IMR-90 (cell line): ENCODE measurements around the gene LEKR1. TPM values are rescaled to one million over a fixed set of nuclear protein-coding genes. Genes with fewer than 3 reads are reported as not detected.

Source experiments
- ATAC-seq: fragments of 200-7000 bp; cut with Tn5 transposase; 2 replicates; pipeline ENCODE4 v1.9.1; 2020; ENCODE audit warnings: low read depth, mild to moderate bottlenecking, moderate library complexity
- BruUV-seq: library from RNA; stranded (reverse); fragments of 400-500 nt; replicated peaks from 2 replicates; lab custom pipeline; 2021; lab: Mats Ljungman, UMichigan
- CTCF ChIA-PET: fragments of 300-600 bp; formaldehyde crosslinking; extraction: SDS; loops from one replicate; lab custom pipeline; 2021; ENCODE audit warnings: antibody characterized with exemption; lab: Yijun Ruan, JAX
- POLR2A ChIA-PET: fragments of 300-600 bp; sonication (Branson Sonifier 250); formaldehyde crosslinking; loops from one replicate; lab custom pipeline; 2022; ENCODE audit warnings: antibody characterized with exemption; ENCODE audit not compliant: unreplicated experiment; lab: Charles Lee
- DNase-seq: peaks from one replicate; pipeline ENCODE4 v3.0.0; 2013
- H2AFZ ChIP-seq: replicated peaks from 2 replicates; pipeline ENCODE3; 2013; ENCODE audit warnings: low read length, mild to moderate bottlenecking; ENCODE audit not compliant: poor library complexity
- H2AK5ac ChIP-seq: 2 replicates; pipeline ENCODE4 v1.6.1; 2013; ENCODE audit warnings: low read depth, low read length, inconsistent platforms
- H2AK9ac ChIP-seq: replicated peaks from 2 replicates; pipeline ENCODE3; 2013; ENCODE audit warnings: mild to moderate bottlenecking, low read depth, low read length, moderate library complexity; ENCODE audit not compliant: poor library complexity
- H2BK120ac ChIP-seq: 2 replicates; pipeline ENCODE4 v1.6.1; 2013; ENCODE audit warnings: low read depth, low read length, inconsistent platforms
- H2BK15ac ChIP-seq: 3 replicates; pipeline ENCODE4 v1.6.1; 2013; ENCODE audit warnings: low read depth, low read length, inconsistent platforms
- H2BK20ac ChIP-seq: 2 replicates; pipeline ENCODE4 v1.6.1; 2013; ENCODE audit warnings: low read depth, mild to moderate bottlenecking, inconsistent platforms, low read length, moderate library complexity
- H2BK5ac ChIP-seq: 2 replicates; pipeline ENCODE4 v1.6.1; 2013; ENCODE audit warnings: mild to moderate bottlenecking, low read depth, low read length, inconsistent platforms; ENCODE audit not compliant: poor library complexity, severe bottlenecking
- H3K14ac ChIP-seq: replicated peaks from 2 replicates; pipeline ENCODE4 v1.6.1; 2013; ENCODE audit warnings: low read depth, low read length, inconsistent platforms
- H3K18ac ChIP-seq: 2 replicates; pipeline ENCODE4 v1.6.1; 2013; ENCODE audit warnings: low read depth, low read length, control low read depth
- H3K23ac ChIP-seq: 2 replicates; pipeline ENCODE4 v1.6.1; 2013; ENCODE audit warnings: low read depth, low read length, inconsistent platforms
- H3K27ac ChIP-seq: 2 replicates; pipeline ENCODE4 v1.5.1; 2013; ENCODE audit warnings: mild to moderate bottlenecking, control low read depth, low read length; ENCODE audit not compliant: insufficient read depth
- H3K27me3 ChIP-seq: 2 replicates; pipeline ENCODE4 v1.6.1; 2013; ENCODE audit warnings: low read length; ENCODE audit not compliant: control insufficient read depth, insufficient read depth
- H3K36me3 ChIP-seq: 2 replicates; pipeline ENCODE4 v1.6.1; 2013; ENCODE audit warnings: low read length, mixed read lengths; ENCODE audit not compliant: control insufficient read depth, insufficient read depth
- H3K4ac ChIP-seq: 2 replicates; pipeline ENCODE4 v1.6.1; 2013; ENCODE audit warnings: low read depth, low read length, inconsistent platforms
- H3K4me1 ChIP-seq: 2 replicates; pipeline ENCODE4 v1.6.1; 2013; ENCODE audit warnings: low read length, mixed read lengths; ENCODE audit not compliant: control insufficient read depth, insufficient read depth
- H3K4me2 ChIP-seq: 2 replicates; pipeline ENCODE4 v1.6.1; 2013; ENCODE audit warnings: low read depth, mild to moderate bottlenecking, control low read depth, low read length, moderate library complexity
- H3K4me3 ChIP-seq: 2 replicates; pipeline ENCODE4 v1.5.1; 2013; ENCODE audit warnings: low read depth, mild to moderate bottlenecking, control low read depth, low read length, moderate library complexity; ENCODE audit not compliant: insufficient read depth
- H3K56ac ChIP-seq: 2 replicates; pipeline ENCODE4 v1.6.1; 2013; ENCODE audit warnings: low read length, inconsistent platforms; ENCODE audit not compliant: insufficient read depth; ENCODE audit errors: extremely low read depth
- H3K79me1 ChIP-seq, 2 experiments: 2 replicates each; pipeline ENCODE4 v1.6.1; 2013; ENCODE audit warnings: low read length in 2 of 2, inconsistent platforms in 1 of 2, low read depth in 1 of 2
- H3K9ac ChIP-seq: 2 replicates; pipeline ENCODE4 v1.6.1; 2013; ENCODE audit warnings: low read depth, low read length, control low read depth
- H3K9me1 ChIP-seq: 2 replicates; pipeline ENCODE4 v1.6.1; 2013; ENCODE audit warnings: low read length, inconsistent platforms; ENCODE audit not compliant: insufficient read depth
- H3K9me3 ChIP-seq: 2 replicates; pipeline ENCODE4 v1.6.1; 2013; ENCODE audit warnings: low read length; ENCODE audit not compliant: control insufficient read depth, insufficient read depth
- H4K20me1 ChIP-seq: 2 replicates; pipeline ENCODE4 v1.6.1; 2013; ENCODE audit warnings: low read length, inconsistent platforms; ENCODE audit not compliant: insufficient read depth
- H4K5ac ChIP-seq: 2 replicates; pipeline ENCODE4 v1.6.1; 2013; ENCODE audit warnings: mild to moderate bottlenecking, low read depth, low read length, control low read depth
- H4K8ac ChIP-seq, 2 experiments: 2 replicates each; pipeline ENCODE4 v1.6.1; 2013; ENCODE audit warnings: low read depth in 2 of 2, low read length in 2 of 2, control low read depth in 1 of 2, inconsistent platforms in 1 of 2
- H4K91ac ChIP-seq: 2 replicates; pipeline ENCODE4 v1.6.1; 2013; ENCODE audit warnings: low read depth, low read length, inconsistent platforms; ENCODE audit not compliant: insufficient read depth
- BHLHE40 ChIP-seq: fragments of 150-350 bp; IDR thresholded peaks from 2 replicates; pipeline ENCODE4 v1.6.1; 2016; ENCODE audit warnings: mild to moderate bottlenecking, low read depth, low read length
- CEBPB ChIP-seq: IDR thresholded peaks from 2 replicates; pipeline ENCODE4 v1.6.1; 2012; ENCODE audit warnings: low read depth, low read length, improper control_type of control experiment
- CHD1 ChIP-seq: IDR thresholded peaks from 2 replicates; pipeline ENCODE4 v1.6.1; 2012; ENCODE audit warnings: low read depth, low read length, improper control_type of control experiment
- CTCF ChIP-seq: conservative IDR thresholded peaks from 2 replicates; pipeline ENCODE4 v1.5.1; 2012; ENCODE audit warnings: mild to moderate bottlenecking, low read depth, low read length, improper control_type of control experiment
- ELK1 ChIP-seq: fragments of 150-350 bp; IDR thresholded peaks from 2 replicates; pipeline ENCODE4 v1.6.1; 2016; ENCODE audit warnings: low read depth, mild to moderate bottlenecking, low read length, moderate library complexity, borderline replicate concordance
- FOS ChIP-seq: fragments of 150-350 bp; IDR thresholded peaks from 2 replicates; pipeline ENCODE4 v1.6.1; 2016; ENCODE audit warnings: low read depth, low read length
- MAFK ChIP-seq: IDR thresholded peaks from 2 replicates; pipeline ENCODE4 v1.6.1; 2012; ENCODE audit warnings: low read depth, low read length, improper control_type of control experiment
- MAZ ChIP-seq: IDR thresholded peaks from 2 replicates; pipeline ENCODE4 v1.6.1; 2012; ENCODE audit warnings: low read depth, mild to moderate bottlenecking, low read length, improper control_type of control experiment, moderate library complexity, borderline replicate concordance
- MXI1 ChIP-seq: IDR thresholded peaks from 2 replicates; pipeline ENCODE4 v1.6.1; 2012; ENCODE audit warnings: low read depth, mild to moderate bottlenecking, low read length, moderate library complexity, borderline replicate concordance
- NFE2L2 ChIP-seq: fragments of 150-350 bp; IDR thresholded peaks from 2 replicates; pipeline ENCODE4 v1.6.1; 2016; ENCODE audit warnings: low read depth, mild to moderate bottlenecking, low read length
- POLR2A ChIP-seq: IDR thresholded peaks from 2 replicates; pipeline ENCODE4 v1.6.1; 2012; ENCODE audit warnings: mild to moderate bottlenecking, low read depth, low read length
- RAD21 ChIP-seq: IDR thresholded peaks from 2 replicates; pipeline ENCODE4 v1.6.1; 2012; ENCODE audit warnings: low read length, improper control_type of control experiment
- RCOR1 ChIP-seq: IDR thresholded peaks from 2 replicates; pipeline ENCODE4 v1.6.1; 2012; ENCODE audit warnings: mild to moderate bottlenecking, low read length, improper control_type of control experiment; ENCODE audit not compliant: insufficient replicate concordance
- RFX5 ChIP-seq: IDR thresholded peaks from 2 replicates; pipeline ENCODE4 v1.8.0; 2012; ENCODE audit warnings: low read depth, mild to moderate bottlenecking, low read length, moderate library complexity
- SMC3 ChIP-seq: fragments of 150-350 bp; IDR thresholded peaks from 2 replicates; pipeline ENCODE4 v1.6.1; 2016; ENCODE audit warnings: low read depth, mild to moderate bottlenecking, antibody characterized with exemption, low read length, moderate library complexity
- USF2 ChIP-seq: fragments of 150-350 bp; IDR thresholded peaks from 2 replicates; pipeline ENCODE4 v1.6.1; 2017; ENCODE audit warnings: mild to moderate bottlenecking, antibody characterized with exemption, low read length, low read depth
- WGBS, 2 experiments: methylation state at CpG; one replicate each; pipeline versions ENCODE4 v1.1.5 to v1.1.7; 2013; ENCODE audit warnings: missing lambda C conversion rate in 2 of 2; ENCODE audit not compliant: insufficient read length in 1 of 2; ENCODE audit errors: extremely low coverage in 2 of 2; 5-methylcytosine and 5-hydroxymethylcytosine counted together
- dilution Hi-C: fragments of 300-500 bp; cut with HindIII; formaldehyde crosslinking; loops from one replicate; pipeline ENCODE4 v1.14.3; 2018; ENCODE audit warnings: low sequenced_read_pairs; ENCODE audit not compliant: unreplicated experiment
- in situ Hi-C: fragments of 300-500 bp; cut with MboI; formaldehyde crosslinking; loops from 3 replicates; pipeline ENCODE4 v1.14.3; 2019; ENCODE audit warnings: low sequenced_read_pairs, inconsistent platforms, mixed read lengths
- intact Hi-C: fragments of 100-400 bp; cut with micrococcal nuclease; formaldehyde crosslinking; loops from 2 replicates; pipeline ENCODE4 v1.10.0; 2022
- polyA plus RNA-seq, 3 experiments: library from polyadenylated mRNA; depleted of rRNA; stranded (reverse); fragments of >200 nt; gene quantifications; 2 replicates each; pipeline ENCODE4 v1.2.3, GENCODE V29; 2012; ENCODE audit warnings: low replicate concordance in 1 of 3
- total RNA-seq: library from RNA; depleted of rRNA; stranded (reverse); fragments of >200 nt; gene quantifications from 2 replicates; pipeline ENCODE4 v1.2.3, GENCODE V29; 2012

The LEKR1 gene
- total and polyA plus RNA-seq, 2 of the 4 experiments (the other 2 are of a cell fraction) = 0.19 to 0.36 TPM

- dilution Hi-C loops = no loop called here
These were observed 235.1 kb downstream of the LEKR1 start for GRCh38 chr3:157061265-157061664.

More at GRCh38 chr3:157061265-157061664, 235.1 kb downstream of the LEKR1 start:
- Histone ChIP-seq H2BK15ac (no peak overlapping the region), H3K27ac (no peak overlapping the region), H3K79me1 (no peaks in the 10 kb centered on the region), H3K9me3 (no peaks in the 10 kb centered on the region), H3K9ac (no peak overlapping the region), H3K14ac (no peak overlapping the region), H3K4ac (no peak overlapping the region), H4K91ac (no peak overlapping the region), H2BK120ac (no peak overlapping the region), H2AFZ (no peak overlapping the region), H4K20me1 (no peaks in the 10 kb centered on the region), H2BK20ac (no peak overlapping the region), H2AK5ac (no peak overlapping the region), H3K36me3 (no peaks in the 10 kb centered on the region), H3K23ac (no peak overlapping the region), H3K56ac (no peak overlapping the region), H4K8ac (no peak overlapping the region), H3K4me3 (no peak overlapping the region), H3K27me3 (no peaks in the 10 kb centered on the region), H2AK9ac (no peak overlapping the region), H3K4me2 (no peak overlapping the region), H4K5ac (no peak overlapping the region), H3K9me1 (no peaks in the 10 kb centered on the region; the same call in 1 of the 2 replicates), H3K4me1 (0 out of 2 replicates have a peak, but pooled peaks cover 2% of the 10 kb centered on the region), H3K18ac (no peak overlapping the region), H2BK5ac (no peak overlapping the region)
- TF ChIP-seq FOS (no peak), RAD21 (no peak), MAFK (no peak), POLR2A (no peak), CHD1 (no peak), RFX5 (no peak), SMC3 (no peak), CEBPB (no peak), BHLHE40 (no peak), CTCF (no peak), NFE2L2 (no peak), USF2 (no peak), MXI1 (no peak), ELK1 (no peak), RCOR1 (no peak), MAZ (no peak)
- intact Hi-C loops (no loop called here), in situ Hi-C loops (no loop called here)
- WGBS, 2 experiments = no CpG with 5 or more reads among the region's 1 CpG
- no TSS peak for BruUV-seq
- ChIA-PET CTCF (no interaction called here), POLR2A (no interaction called here)
- DNase-seq (no peak), ATAC-seq (no peak)
